ENCODE measurements around the gene KRT40.

Gene KRT40

DNA sequence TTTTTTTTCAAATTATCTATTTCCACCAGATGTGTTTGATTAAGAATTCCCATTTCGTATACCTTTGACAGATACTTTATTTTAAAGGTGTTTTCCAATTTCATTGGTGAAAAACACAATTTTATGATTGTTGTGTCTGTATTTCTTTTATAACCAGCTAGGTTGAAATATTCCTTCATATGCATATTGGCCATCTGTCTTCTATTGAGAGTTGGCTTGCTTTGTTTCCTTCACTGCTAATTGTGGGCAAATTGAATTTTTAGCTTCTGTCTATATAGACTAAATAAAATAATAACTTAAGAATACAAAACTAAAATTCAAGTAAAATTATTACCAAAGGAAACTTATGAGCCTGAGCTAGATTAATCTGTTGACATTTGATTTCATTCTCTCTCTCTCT is 11.0 kb upstream of the KRT40 start:
- no peak for DNase-seq

DNA sequence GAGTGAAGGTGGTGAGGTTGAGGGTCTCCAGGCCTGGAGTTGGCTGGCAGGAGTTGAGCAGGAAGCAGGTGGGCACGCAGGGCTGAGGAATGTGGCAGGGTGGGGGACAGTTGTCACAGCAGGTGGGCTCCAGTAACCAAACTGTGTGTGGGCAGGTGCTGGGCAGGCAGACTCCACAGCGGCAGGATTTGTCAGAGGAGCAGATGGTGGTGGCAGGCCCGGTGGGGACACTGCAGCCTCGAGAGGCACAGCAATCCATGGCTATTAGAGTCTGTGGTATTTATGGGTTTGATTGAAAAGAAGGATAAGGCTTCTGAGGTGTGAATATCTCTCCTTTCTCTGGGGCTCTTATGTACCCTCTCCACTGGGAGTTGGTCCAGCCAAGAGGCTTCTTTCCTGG is 9.7 kb upstream of the KRT40 start, which contains the start of gene KRTAP3-3:
TSS of gene KRTAP3-3 (minus strand) at position 326 of the 400 bp plus-strand sequence. CDS start at position 259, 67 bp downstream.
- no peak for DNase-seq

DNA sequence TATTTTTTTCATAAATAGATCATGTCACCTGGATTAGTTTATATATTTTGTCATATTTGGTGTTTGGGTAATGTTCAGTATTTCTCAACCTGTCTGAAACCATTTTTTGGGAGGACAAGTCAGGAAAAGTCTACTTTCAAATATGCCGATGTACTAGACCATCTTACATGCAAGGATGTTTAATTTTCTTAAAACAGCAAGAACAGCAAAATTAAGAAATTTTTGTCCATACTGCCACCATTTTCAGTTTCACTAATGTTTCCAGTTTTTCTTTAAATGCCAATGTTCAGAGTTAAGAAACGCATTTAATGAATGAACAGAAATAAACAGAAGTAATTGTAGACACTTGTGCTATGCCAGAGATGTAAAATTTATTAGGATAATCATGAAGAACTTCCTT is 9.0 kb upstream of the KRT40 start:
- DNase-seq: no peak

DNA sequence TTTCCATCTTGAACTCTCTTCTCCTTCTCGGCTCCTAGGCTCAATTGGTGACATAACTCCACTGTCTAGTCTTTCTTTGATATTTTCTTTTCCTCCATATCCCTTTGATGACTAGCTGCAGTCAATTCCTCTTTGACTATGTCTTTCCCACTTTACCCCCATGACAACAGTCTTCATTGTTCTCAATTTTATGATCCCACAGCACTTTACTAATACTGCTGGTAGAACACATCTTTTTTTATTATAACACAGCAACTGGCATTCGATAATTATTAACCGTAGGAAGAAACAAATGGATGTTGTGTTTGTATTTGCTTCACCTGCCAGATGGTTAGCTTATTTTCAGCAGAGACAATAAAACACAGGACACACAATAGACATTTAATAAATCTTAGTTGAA is 8.5 kb upstream of the KRT40 start:
- no peak for DNase-seq

DNA sequence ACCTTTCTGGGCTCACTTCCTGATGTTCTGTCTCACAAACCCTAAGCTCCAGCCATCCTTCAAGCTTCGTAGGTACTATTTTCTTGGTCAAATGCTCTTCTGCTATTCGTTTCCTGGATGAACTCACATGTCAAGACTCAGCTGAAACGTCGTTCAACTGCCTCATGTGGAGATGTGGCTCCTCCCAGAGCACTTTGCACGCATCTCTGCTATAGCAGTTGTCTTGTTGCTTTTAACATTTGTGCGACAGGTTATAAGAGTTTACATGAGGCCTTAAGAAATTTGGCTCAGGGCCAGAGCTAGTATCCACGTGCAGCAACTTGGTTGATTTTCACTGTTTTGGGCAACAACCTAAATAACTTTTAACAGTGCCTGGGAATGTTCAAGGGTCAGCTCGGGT is 2.8 kb upstream of the KRT40 start:
- DNase-seq: no peak

DNA sequence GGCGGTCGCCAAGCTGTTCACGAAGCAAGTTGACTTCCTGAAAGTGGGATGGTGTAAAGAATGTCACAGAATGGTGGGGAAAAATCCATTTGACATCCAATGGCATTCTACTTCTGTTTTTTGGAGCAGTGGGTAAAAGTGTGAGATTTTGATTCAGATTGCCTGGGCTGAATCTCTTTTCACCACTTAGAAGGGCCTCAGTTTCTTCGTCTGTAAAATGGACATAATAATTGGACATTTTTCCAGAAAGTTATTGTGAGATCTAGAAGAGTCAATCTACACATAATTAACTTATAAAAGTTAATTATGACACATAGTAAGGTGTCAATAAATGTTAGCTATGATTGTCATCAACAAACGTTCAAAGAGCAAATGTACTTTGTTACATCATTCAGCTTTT is 3.0 kb downstream of the KRT40 start:
- DNase-seq: no peak

DNA sequence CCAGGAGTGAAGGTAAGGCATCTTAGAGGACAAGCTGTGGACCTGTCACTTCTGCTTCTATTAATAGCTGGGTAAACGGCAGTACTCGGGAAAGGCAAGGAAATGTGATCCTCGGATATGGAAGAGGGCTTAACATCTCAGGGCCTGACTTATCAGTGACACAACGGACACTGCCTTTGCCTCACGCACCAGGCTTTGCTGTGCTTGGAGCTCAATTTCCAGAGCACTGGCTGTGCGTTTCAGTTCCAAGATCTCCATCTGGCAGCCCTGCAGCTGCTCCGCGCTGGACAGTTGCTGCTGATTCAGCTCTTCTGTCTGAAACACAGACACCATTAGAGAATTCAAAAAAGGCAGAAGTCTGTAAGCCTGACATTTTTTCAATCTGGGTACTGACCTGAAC is 3.5 kb downstream of the KRT40 start:
- DNase-seq: no peak

DNA sequence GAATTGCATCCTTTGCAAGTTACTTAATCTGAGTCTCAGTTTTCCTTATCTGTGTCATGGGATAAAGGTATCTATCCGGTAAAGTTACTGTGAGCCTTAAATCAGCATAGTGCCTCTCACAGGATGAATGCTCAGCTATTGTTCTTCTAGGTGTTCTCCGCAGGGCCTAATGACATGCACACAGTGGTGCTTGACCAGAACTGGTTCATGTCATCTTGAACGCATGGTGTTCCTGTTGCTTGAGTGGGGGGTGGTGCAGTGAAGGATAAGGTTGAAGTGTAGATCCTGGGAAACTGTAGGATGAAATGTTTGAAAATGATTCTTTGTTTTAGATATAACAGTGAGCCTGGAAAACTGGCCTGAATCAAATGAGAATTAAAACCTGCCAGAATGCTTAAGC is 4.0 kb downstream of the KRT40 start:
- no peak for DNase-seq

DNA sequence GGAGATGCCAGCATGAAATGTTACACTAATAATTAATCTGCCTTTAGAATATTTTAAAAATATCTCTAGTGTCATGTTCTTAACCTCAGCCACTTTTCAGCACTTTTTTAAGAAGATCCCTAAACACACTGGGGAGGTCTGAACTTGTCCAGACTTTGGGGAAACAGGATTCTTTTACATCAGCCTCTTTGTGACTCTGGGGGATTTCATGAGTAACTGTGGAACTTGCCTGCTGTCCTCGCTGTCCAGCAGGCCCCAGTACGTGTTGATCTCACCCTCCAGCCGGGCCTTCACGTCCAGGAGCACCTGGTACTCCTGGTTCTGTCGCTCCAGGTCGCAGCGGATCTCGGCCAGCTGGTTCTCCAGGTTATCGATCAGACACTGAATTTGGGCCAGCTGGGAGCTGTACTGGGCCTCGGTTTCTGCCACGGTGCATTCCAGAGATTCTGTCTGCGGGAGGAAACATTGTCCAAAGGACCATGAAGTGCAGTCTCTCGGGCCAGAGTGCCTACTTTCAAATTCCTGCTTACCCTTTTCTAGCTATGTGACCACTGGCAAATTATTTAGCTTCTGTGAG is 5.5 kb downstream of the KRT40 start:
- no peak for DNase-seq

DNA sequence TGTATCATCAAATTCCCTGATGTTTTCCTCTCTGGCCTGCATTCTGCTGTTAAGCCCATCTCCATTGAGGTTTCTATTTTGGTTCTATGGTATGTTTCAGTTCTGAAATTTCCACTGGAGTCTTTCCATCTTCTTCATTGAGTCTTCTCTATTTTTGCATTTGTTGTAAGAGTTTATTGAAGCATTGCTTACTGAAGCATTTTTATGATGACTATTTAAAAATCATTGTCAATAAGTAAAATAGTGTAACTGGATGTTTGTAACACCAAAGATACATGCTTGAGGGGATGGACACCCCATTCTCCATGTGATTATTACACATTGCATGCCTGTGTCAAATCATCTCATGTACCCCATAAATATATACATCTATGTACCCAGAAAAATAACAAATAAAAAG is 8.6 kb downstream of the KRT40 start:
- DNase-seq: no peak

DNA sequence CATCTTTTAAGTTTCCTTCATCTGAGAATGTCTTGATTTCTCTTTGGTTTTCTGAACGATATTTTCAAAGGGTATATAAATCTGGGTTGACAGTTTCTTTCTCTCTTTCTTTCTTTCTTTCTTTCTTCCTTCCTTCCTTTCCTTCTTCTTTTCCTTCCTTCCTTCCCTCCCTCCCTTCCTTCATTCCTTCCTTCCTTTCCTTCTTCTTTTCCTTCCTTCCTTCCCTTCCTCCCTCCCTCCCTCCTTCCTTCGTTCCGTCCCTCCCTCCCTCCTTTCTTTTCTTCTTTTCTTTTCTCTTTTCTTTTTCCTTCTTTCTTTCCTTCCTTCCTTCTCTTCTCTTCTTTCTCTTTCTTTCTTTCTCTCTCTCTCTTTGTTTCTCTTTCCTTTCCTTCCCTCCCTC is 9.8 kb downstream of the KRT40 start:
- no peak for DNase-seq

DNA sequence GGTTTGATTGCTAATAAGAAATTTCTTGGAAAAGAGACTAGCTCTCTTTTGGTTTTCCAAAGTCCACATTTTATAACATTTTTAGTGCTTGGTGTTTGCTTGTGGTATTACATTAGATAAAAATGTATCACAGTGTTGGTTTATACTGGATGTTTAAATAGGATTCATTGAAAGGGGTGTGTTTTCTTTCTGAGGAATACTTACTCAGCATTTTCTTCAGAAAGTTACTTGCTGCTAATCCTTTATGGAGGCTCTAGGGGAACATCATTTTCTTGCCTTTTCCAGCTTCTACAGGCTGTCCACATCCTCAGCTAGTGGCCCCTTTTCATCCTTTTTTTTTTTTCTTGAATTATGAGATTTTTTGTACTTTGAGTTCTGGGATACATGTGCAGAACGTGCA is 16.5 kb downstream of the KRT40 start:
- DNase-seq: no peak

DNA sequence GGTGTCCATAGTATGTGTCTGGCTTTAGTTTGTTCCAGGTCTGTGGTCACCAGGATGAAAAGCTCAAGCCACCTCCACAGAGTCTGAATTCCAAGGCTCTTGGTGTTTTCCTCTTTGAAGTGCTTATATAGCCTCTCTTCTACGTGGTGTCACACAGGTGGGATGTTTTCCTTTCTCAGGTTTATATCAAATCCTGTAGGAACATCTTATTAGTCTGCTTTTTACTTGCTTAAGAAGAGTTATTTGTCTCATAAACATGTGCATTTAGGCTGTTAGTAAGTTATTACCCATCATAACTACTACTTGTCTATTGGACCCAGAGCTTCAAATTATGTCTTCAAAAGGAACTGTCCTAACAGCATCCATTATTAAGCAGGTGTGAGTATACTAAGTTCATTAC is 17.3 kb downstream of the KRT40 start, which contains the start of gene KRT39:
TSS of gene KRT39 (minus strand) at position 101 of the 400 bp plus-strand sequence. CDS start at position 9, 92 bp downstream.
- DNase-seq: no peak

DNA sequence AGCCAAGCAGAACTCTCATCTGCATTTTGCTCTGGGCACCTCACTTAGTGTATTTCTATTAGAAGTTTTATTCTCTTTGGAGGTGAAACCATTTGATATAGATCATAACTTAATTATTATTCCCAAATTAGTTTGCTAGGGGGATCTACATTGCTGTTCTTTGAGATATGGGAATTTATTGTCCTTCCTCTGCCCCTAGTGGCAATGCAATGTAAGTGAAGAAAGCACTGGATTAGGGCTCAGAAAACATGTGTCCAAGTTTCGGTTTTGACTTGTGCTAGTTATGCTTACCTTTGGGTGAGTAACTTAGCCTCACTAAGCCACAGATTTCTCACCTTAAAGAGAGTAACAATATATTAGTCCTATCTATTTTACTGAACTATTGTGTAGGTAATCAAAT is 20.3 kb downstream of the KRT40 start:
- DNase-seq: no peak

DNA sequence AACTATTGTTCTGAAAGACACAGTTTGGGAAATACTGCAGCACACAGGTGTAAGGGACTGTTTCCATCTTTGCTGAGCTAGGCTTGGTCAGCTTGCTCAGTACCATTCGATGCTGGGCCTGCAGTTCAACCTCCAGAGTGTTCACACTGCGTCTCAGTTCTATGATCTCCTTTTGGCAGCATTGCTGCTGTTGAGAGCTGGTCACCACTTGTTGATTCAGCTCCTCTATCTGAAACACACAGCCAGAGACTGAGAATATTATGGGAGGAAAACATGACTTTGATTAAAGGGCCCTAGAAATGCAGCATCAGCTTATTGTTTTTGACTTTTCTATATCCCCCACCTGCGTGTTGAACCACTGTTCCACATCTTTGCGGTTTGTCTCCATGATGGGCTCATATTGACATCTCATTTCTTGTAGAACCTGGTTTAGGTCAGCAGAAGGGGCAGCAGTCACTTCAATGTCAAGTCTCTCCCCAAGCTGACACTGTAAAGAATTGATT is 22.0 kb downstream of the KRT40 start:
- no peak for DNase-seq

DNA sequence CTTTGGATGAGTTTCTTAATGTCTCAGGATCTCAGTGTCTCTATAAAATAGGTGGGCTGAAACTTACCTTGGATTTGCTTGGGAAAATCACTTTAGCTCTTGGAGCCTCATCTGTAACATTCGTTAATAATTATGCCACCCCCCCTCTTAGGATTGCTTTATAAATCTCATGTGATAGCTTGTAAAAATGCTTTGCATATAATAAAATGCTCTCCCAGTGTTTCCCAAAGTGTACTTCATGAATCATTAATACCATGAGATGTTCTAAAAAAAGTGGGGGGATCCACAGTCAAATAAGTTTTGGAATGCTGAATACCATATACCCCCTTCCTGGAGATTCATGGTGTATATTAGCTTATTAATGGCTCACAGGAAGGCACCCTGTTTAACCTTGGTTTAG is 22.5 kb downstream of the KRT40 start:
- no peak for DNase-seq

DNA sequence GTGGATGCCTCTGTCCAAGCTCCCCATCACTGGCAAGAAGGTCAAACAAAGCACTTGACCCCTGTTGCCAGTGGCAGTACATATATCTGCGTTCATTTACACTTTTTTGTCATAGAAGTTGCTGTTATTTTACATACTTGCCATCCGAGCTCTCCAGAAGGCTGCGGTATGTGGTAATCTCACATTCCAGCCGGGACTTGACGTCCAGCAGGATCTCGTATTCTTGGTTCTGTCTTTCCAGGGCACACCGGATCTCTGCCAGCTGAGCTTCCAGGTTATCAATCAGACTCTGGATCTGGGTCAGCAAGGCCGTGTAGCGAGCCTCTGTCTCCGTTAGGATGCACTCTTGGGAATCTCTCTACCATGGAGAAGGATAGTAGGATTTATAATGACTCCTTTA is 24.0 kb downstream of the KRT40 start:
- no peak for DNase-seq

DNA sequence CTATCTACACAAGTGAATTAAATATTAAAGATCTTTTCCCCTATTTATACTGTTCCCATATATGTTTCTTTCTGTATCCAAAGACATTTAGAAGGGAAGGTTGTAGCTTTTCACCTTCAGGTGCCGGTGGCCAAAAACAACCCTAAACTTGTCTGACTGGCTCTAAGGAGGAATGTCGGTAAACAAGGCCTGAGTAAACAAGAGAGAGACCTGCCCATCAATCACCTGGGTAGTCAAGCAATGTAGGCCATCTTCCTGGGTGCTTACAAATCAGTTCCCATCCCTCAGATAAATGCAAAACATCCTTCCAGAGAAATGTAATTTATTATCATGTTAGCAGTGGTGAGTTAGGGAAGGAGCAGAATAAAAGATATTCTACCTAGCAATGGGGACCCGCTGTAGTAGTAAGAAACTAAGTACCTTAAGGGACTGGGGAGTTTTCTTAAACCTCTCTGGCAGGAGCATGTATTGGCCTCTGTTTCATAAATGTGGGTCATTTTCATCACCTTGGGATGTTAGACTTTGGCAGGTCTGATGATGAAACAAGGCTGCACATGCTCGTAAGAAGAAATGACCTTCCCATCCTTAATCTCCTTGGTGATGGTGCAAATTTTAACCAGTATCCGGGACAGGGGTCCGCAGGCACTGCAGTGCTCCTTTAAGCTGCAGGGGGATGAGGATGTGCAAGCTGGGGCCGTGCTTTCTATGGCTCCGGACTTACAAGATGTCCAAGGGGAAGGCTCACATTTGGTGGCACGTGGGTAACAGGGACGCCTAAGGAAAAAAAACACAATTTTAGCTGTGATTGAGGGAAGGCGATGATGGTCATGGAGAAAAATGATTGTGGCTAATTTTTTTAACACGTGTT is 25.8 kb downstream of the KRT40 start:
- DNase-seq: no peak

DNA sequence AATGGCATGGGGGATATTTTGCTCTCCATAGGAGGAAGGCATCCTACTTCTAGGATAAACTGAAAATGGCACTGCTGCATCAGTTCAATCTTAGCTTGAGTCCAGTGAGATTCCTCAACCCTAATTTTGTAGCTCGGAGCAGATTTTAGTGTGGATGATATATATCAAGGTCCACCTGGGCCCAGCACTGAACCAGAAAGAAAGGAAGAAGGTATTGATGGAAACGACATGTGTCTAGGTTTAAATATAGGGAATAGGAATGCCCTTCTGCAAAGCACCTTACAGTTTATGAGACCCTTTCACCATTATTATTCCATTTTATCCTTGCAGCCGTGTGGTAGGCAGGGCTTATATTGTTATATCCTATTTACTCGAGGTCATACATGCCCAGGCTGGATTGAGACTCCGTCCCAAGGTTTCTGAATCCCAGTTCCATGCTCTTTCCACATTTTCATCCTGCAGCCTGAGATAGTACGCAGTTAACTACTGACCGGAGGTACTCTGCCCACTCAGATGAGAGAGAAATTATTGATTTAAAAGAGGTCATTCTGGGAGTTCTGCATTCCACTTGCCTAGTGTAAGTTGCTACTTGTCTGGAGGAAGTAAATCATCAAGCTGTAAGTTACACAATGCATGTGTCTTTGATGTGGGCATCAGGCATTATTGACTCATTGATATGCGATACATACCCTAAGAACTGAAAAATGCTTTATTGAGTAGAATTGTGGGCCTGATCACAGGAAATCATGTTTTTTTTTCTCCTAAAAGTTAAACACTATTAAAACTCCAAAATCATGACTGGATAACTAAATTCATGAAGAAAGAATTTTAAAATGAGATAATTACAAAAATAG is 27.5 kb downstream of the KRT40 start:
- DNase-seq: no peak

DNA sequence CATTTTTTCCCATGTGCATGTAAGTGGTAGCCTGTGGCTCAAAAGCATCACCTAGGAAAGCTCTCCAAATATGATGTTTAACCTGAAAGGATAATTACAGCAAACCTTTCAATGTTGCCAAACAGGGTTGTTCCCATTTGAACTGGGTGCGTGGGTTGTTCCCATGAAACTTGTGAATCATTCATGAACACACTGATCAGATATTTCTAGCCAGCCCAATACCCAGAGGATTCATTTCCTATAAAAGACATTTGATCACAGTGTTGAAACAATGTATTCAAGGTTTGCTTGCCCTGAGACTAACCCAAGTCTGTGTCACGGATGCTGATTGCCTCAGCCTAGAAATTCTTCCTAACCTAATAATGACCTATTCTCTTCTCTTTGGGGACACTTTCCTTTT is 30.2 kb downstream of the KRT40 start:
- DNase-seq: peak; percentile 21

DNA sequence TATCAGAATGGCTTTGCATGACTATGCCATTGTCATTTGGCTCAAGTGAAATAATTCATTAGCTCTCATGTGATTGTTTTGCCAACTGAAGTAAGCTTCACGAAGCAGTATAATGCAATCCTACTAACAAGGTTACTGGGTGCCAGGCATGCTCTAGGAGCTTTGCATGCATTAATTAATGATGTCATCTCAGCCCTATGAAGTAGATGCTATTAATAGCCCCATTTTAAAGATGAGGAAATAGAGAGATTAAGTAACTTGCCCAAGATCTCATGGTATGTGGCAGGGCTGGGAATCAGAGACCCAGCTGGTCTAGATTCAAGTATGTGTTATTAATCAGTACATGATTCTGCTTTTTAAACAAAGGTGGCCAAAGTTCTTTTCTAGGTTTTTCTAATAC is 31.5 kb downstream of the KRT40 start:
- no peak for DNase-seq

DNA sequence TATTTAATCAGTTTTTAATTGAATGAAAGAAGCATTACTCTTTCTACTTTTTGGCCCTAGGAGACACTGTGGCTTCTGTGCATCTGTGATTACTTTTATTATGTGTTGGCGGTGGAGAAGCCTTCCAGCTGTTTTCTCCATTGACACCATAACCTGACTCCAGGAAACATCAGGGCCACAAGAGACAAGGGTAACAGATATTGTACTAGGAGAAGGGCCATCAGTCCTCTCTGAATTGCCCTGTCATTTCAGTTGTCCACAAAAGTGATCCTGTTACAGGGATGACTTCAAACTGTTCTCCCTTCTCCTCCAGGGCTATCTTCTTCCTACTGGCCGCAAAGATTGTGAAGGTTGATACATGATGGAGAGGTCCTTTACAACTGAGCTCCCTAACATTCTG is 32.0 kb downstream of the KRT40 start:
- DNase-seq: no peak

DNA sequence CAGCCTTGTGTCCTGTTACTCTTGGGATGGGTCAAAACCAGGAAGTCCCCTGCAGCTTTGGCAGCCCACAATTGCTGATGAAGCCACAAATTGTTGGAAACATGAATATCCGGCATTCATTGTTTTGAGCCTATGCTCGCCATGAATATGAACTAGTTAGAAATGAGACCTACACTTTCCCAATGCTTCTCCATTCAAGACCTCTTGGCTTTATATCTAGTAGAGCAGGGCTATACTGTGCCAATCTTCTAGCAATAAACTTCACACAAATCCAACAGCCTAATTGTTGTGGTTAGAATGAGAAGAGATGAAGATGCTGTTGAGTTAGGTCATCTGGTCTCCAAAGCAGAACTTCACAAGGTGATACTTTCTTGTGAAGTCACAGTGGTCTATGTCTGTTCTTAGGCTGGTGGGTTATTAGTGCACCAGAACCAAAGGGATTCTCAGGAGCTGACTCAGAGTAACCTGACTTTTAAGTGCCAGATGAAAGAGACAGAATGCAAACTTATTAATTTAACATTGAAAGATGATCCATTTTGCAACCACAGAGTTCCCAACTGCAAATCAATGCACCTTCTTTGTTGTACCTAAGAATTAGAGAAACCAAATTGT is 33.0 kb downstream of the KRT40 start:
- no peak for DNase-seq

Measured in stimulated activated CD4-positive, alpha-beta T cell treated with anti-CD3 and anti-CD28 coated beads, Interleukin-1b, Interleukin-23, amount 100 ng/mL, for 48 hours (primary cell).